Lower leg skin (tissue), 3 donors: ENCODE results near the gene PLCH1.

ENCODE experiments used
- CTCF ChIP-seq, 3 donors: fragments of 450-650 bp; IDR thresholded peaks; one replicate each; pipeline ENCODE4 v1.5.1; 2016; ENCODE audit warnings: antibody characterized with exemption in 3 of 3, mild to moderate bottlenecking in 3 of 3, moderate library complexity in 2 of 3
- POLR2A ChIP-seq, 2 donors: fragments of 450-650 bp; IDR thresholded peaks; one replicate each; pipeline ENCODE4 v1.6.1; 2016 to 2017; ENCODE audit warnings: antibody characterized with exemption in 2 of 2, mild to moderate bottlenecking in 1 of 2, moderate library complexity in 1 of 2

GRCh38 chr3:155334914-155335723 lies 409.8 kb downstream of the PLCH1 start:
- no peak for TF ChIP-seq CTCF (IDR thresholded peaks at IDR 0.05)
- TF ChIP-seq POLR2A (IDR thresholded peaks at IDR 0.05) = no peak
